Brain microvascular endothelial cell (primary cell): ENCODE data around the gene ADAMTS15.

Experiments
- DNase-seq: peaks from one replicate; pipeline ENCODE4 v3.0.0-alpha.2; 2020
- H3K27ac ChIP-seq: fragments of 250-450 bp; sonication (Bioruptor Pico); 2 replicates; pipeline ENCODE4 v1.5.1; 2020; ENCODE audit warnings: mild to moderate bottlenecking, moderate library complexity
- H3K27me3 ChIP-seq: fragments of 250-450 bp; sonication (Bioruptor Pico); replicated peaks from 2 replicates; pipeline ENCODE4 v1.5.1; 2020; ENCODE audit warnings: mild to moderate bottlenecking
- H3K36me3 ChIP-seq: fragments of 250-450 bp; sonication (Bioruptor Pico); replicated peaks from 2 replicates; pipeline ENCODE4 v1.5.1; 2020; ENCODE audit warnings: mild to moderate bottlenecking
- H3K4me3 ChIP-seq: 2 replicates; pipeline ENCODE4 v1.5.1; 2011; ENCODE audit warnings: low read depth, mild to moderate bottlenecking, control low read depth, low read length, moderate library complexity
- CTCF ChIP-seq: IDR thresholded peaks from 2 replicates; pipeline ENCODE4 v1.5.1; 2011; ENCODE audit warnings: low read depth, mild to moderate bottlenecking, moderate library complexity, low read length, control low read depth, inconsistent platforms; ENCODE audit errors: missing control alignments
- in situ Hi-C: cut with HindIII; loops from 2 replicates; pipeline ENCODE4 v1.10.0; 2017; ENCODE audit warnings: low sequenced_read_pairs, low pct_ligation_motif_present

ADAMTS15 gene

DNA sequence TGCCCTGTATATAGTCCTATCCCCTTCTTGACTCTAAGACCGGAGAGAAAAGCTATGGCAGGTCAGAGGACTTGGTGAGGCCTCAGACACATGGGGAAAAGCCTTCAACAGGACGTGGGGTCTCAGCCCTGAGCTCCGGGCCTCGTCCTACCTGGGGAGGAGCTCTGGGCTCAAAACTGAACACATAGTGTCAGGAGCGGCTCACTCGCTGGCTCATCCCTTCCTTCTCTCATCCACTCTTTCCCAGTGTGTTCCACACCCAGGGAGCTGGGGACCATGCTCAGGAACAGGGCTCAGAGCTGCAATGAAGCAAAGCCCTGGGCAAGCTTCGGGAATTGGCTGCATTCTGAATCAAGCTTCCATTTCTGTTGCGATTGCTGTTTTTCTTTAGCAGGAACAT, 14.5 kb downstream of the ADAMTS15 start:
- DNase-seq, result no peak
- Histone ChIP-seq H3K36me3 (no peaks in the 10 kb centered on the region), H3K27ac (no peak overlapping the region), H3K4me3 (no peak overlapping the region), H3K27me3 (no peaks in the 10 kb centered on the region)
- TF ChIP-seq CTCF, result no peak
- in situ Hi-C loops, result no loop called here

- no peaks in the 10 kb centered on the region for H3K27me3 ChIP-seq
- no peaks in the 10 kb centered on the region for H3K36me3 ChIP-seq
- no peak overlapping the region for H3K4me3 ChIP-seq
- no peak for DNase-seq
- in situ Hi-C loops, result no loop called here
- no peak overlapping the region for H3K27ac ChIP-seq
- no peak for TF ChIP-seq CTCF
These were observed 15.9 kb downstream of the ADAMTS15 start for GRCh38 chr11:130464291-130464812.

DNA sequence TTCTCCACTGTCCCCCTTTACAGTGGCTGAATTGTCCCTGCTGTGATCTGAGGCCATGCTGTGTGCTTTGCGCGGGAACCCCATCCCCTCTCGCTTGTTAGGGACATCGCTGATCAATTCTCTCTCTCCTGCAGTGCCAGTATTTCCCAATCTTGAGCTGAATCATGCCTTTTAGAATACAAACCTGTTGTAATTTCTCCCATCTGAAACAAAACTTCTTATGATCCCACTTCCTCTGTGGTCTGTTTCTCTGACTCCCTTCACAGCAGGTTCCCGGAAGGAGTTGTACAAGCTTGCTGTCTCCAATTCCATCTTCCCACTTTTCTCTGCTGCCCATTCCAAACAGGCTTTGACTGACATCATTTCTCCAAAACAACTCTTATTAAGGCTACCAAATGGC, 16.8 kb downstream of the ADAMTS15 start:
- Histone ChIP-seq H3K27me3 (no peaks in the 10 kb centered on the region), H3K4me3 (no peak overlapping the region), H3K27ac (no peak overlapping the region), H3K36me3 (no peaks in the 10 kb centered on the region)
- DNase-seq, result peak; percentile 15
- in situ Hi-C loops, result no loop called here
- TF ChIP-seq CTCF, result no peak

DNA sequence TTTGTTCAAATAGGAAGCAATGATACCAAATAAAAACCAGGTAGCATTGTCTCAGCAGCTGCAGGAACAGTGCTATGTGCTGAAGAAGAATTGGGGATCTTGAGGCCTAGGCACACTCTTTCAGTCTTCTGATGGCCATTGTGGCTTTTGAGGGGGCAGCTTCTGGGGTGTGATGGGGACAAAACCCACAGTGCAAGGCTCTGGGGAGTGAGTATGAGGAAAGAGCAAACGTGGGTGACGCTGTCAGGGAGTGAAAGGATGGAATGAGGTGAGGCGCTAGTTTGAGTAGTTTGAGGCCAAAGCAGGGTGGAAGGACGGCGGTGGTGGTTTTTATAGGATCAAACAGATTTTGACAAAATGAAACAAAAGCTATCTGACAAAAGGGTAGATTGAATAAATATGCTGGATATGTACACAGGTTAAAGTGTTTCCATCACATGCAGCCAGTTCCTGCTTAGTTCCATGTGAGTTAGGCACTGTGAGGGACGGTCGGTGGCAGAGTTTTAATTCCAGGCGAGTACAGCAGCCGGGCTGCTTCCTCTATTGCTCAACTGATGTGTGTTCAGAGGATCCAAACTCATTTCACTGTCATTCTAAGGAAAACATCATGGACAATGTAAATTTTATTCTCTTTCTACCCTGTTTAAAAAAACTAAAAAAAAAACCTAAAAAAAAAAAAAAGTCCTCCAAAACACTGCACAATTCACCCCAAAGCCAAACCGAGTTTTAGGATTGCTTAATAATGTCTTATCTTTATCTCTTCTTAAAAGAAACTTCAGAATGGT, 18.9 kb downstream of the ADAMTS15 start:
- no peak for DNase-seq
- in situ Hi-C loops, result no loop called here
- TF ChIP-seq CTCF, result no peak

DNA sequence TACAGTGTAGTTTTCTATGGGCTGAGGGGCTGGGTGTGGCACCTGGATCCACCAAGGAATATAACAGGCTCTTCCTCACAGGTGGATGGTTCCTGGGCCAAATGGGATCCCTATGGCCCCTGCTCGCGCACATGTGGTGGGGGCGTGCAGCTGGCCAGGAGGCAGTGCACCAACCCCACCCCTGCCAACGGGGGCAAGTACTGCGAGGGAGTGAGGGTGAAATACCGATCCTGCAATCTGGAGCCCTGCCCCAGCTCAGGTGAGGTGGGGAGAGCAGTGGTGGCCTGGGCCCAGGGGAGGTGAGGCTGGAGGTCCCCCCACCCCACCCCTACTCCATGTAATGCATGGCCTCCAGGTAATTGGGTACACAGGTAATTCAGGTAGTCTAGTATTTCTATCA, 20.7 kb downstream of the ADAMTS15 start:
- DNase-seq, result no peak
- Histone ChIP-seq H3K27me3 (no peaks in the 10 kb centered on the region), H3K4me3 (no peak overlapping the region), H3K27ac (no peak overlapping the region), H3K36me3 (no peaks in the 10 kb centered on the region)
- in situ Hi-C loops, result no loop called here
- no peak for TF ChIP-seq CTCF

More for the DNA sequence above, 18.9 kb downstream of the ADAMTS15 start:
- Histone ChIP-seq H3K36me3 (no peaks in the 10 kb centered on the region), H3K27me3 (no peaks in the 10 kb centered on the region), H3K27ac (no peak overlapping the region), H3K4me3 (no peak overlapping the region)
